ENCODE data around the gene RAP1GAP. TPM values are rescaled to one million over a fixed set of nuclear protein-coding genes. Genes with fewer than 3 reads are reported as not detected.

The RAP1GAP gene
- total RNA-seq: under 0.01 and 0.16 TPM in 2 replicates

DNA sequence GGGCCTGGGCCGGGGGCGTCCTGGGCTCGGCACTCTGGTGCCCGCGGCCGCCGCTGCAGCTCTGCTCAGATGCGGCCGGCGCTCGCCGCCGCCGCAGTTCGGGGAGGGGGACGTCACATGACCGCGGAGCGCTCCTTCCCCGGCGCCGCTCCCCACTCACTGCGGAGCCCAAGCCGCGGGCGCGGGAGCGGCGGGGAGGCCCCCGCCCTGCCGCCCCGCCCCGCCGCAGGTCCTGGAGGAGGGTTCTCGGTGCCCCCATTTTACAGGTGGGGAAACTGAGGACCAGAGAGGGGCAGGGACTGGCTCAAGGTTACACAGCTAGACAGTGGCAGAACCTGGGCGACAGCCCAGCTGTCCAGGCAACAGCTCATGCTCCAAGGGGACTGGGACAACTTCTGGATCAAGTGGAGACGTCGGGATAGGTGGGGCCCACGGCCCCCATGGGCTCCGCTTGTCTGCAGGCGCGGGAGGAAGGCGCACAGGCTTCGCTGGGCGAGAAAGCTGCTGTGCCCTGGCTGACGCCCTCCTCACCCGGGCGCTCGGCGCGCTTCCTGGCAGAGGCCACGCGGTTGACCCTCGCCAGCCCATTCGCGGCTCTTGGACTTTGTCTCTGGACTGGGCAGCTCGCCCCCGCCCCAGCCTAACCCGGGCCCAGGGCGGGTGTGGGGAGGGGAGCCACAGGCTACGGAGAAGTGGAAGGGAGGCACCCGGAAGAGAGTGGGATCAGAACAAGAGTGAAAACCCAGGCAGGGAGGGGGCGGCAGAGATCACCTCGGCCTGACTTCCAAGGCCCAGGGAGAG is at the start of gene RAP1GAP:
TSS of gene RAP1GAP (minus strand) at position 100 of the 801 bp plus-strand sequence. CDS start 49,325 bp downstream, outside the sequence.

Other genes with a start within 250 kb of the RAP1GAP start
- 10.0 and 16.9 TPM in 2 replicates for gene NBPF3, start 229.2 kb downstream of the RAP1GAP start, total RNA-seq
- under 0.01 and 11.7 TPM in 2 replicates for gene ALPL, start 159.9 kb downstream of the RAP1GAP start, total RNA-seq
- gene USP48, start 113.8 kb upstream of the RAP1GAP start, total RNA-seq: 29.3 and 42.7 TPM in 2 replicates
- 0.16 TPM in 1 of 2 replicates, not detected in the other for gene LDLRAD2, start 142.9 kb upstream of the RAP1GAP start, total RNA-seq